ENCODE measurements around the gene ATXN7L1. TPM values are rescaled to one million over a fixed set of nuclear protein-coding genes. Genes with fewer than 3 reads are reported as not detected.

ATXN7L1 gene
- total and polyA plus RNA-seq, 8 donors = 2.3 to 9.3 (median 5.0) TPM

DNA sequence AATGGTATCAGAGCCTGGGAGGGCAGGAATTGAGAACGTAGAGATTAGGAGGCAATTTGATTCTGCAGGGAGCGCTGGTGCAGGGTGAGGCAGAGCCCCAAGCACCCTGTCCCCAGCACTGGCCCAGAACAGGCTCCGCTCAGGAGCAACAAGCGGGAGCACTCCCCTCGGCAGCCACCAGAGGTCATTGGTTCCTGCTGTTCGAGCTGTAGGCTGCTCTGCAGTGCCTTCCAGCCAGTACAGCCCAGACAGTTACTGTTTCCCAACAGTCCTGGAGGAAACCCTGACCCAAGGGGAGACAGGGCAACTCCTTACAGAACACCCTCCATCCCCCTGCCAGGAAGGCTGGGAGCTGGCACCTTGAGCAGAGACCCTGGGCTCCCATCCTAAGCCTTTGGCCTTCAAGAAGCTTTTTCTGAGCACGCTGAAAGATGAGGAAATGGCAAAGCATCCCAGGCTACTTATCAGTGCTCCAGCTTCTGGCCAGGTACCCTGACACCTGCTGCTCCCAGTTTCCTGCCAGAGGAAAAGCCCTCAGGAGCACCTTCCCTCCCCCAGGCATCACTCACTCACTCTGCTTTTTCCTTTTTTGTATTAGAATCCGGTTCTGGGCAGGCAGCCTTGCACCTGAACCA, 223.9 kb downstream of the ATXN7L1 start:
- Histone ChIP-seq H3K27me3 (no peaks in the 10 kb centered on the region), H3K36me3 (no peaks in the 10 kb centered on the region), H3K9me3 (no peaks in the 10 kb centered on the region), H3K4me3 (no peak overlapping the region), H3K27ac (no peak overlapping the region), H3K4me1 (peaks cover 0 to 30% (median 0%) of the 10 kb centered on the region in 3 donors)
- FAIRE-seq = no peak
- intact Hi-C loops (cut with DNase I) = loop anchor here in 1 of 3 donors (10.0 kb wide), 2 partner anchors 92 to 352 kb away; no protein-coding TSS in a partner anchor
- peak; percentile 85 to 91 (median 88) for ATAC-seq
- WGBS, 2 donors = 33% methylated on average over 8 of the region's 8 CpGs
- TF ChIP-seq, protein P1, sequence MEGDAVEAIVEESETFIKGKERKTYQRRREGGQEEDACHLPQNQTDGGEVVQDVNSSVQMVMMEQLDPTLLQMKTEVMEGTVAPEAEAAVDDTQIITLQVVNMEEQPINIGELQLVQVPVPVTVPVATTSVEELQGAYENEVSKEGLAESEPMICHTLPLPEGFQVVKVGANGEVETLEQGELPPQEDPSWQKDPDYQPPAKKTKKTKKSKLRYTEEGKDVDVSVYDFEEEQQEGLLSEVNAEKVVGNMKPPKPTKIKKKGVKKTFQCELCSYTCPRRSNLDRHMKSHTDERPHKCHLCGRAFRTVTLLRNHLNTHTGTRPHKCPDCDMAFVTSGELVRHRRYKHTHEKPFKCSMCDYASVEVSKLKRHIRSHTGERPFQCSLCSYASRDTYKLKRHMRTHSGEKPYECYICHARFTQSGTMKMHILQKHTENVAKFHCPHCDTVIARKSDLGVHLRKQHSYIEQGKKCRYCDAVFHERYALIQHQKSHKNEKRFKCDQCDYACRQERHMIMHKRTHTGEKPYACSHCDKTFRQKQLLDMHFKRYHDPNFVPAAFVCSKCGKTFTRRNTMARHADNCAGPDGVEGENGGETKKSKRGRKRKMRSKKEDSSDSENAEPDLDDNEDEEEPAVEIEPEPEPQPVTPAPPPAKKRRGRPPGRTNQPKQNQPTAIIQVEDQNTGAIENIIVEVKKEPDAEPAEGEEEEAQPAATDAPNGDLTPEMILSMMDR (IDR thresholded peaks at IDR 0.05) = peak; percentile 59 to 89 (median 79)
- DNase-seq = peak; percentile 64 to 90 (median 82)

DNA sequence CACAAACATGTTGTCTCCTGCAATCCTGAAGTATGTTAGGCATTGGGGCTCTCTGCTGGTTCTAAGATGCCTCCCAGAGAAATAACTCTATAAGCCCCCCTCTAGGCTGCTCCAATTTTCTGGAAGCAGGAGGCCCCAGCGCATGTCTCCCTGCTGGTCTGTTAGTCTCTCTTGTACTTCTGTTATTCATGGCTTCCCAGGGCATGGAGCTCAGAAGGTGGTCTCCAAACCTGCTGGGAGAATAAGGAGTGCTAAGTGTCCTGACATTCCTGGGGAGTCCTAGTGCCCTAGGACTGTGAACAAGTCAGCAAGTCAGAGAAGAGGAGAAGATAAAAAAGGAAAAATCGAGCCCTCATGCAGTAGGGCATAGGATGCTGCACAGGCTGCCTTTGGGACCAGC, 224.6 kb downstream of the ATXN7L1 start:
- Histone ChIP-seq H3K27ac (no peak overlapping the region), H3K4me3 (no peak overlapping the region), H3K9me3 (no peaks in the 10 kb centered on the region), H3K36me3 (no peaks in the 10 kb centered on the region), H3K27me3 (no peaks in the 10 kb centered on the region), H3K4me1 (peaks cover 0 to 30% (median 0%) of the 10 kb centered on the region in 3 donors)
- no peak for ATAC-seq
- FAIRE-seq = no peak
- 98 to 100% methylated on average over 2 of the region's 2 CpGs for WGBS, 2 donors
- intact Hi-C loops (cut with DNase I) = loop anchor here in 1 of 3 donors (10.0 kb wide), 2 partner anchors 93 to 353 kb away; no protein-coding TSS in a partner anchor
- TF ChIP-seq, protein P1 (IDR thresholded peaks at IDR 0.05) = no peak
- no peak for DNase-seq

DNA sequence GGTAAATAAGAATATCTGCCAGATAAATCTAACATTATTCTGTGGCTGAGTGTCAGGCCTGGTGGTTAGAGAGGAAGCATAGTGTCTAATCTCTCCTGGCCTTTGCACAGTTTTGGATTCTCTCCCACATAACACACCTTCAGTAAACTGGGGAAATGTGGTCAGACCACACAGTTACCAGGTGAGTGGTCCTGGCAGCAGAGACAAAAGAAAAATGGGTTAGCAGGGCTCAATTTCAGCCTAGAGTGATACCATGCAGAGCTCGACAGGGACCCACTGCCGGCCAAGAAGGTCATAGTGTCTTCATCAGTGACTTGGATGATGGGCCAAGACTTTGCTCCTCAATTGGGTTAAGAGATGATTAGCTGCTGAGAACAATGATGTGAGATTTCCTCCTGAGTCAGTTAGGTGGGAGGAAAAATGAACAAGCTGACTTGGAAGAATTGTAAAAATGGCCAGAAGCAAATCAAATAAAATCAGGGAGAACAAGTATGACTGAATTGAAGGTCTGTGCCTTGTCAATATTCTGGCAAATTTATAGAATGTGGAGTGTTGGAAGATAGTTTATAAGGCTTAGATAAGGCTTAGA, 225.9 kb downstream of the ATXN7L1 start:
- TF ChIP-seq, protein P1 (IDR thresholded peaks at IDR 0.05) = no peak
- intact Hi-C loops (cut with DNase I) = loop anchor here in 1 of 3 donors (10.0 kb wide), 2 partner anchors 94 to 354 kb away; no protein-coding TSS in a partner anchor
- WGBS, 2 donors = 91 to 93% methylated on average over 2 of the region's 2 CpGs
- no peak for ATAC-seq
- H3K9me3 ChIP-seq = no peaks in the 10 kb centered on the region
- H3K27ac ChIP-seq = no peak overlapping the region
- no peaks in the 10 kb centered on the region for H3K36me3 ChIP-seq
- H3K4me1 ChIP-seq = peaks cover 0 to 24% (median 0%) of the 10 kb centered on the region in 3 donors
- FAIRE-seq = no peak
- H3K4me3 ChIP-seq = no peak overlapping the region
- H3K27me3 ChIP-seq = no peaks in the 10 kb centered on the region
- no peak for DNase-seq

DNA sequence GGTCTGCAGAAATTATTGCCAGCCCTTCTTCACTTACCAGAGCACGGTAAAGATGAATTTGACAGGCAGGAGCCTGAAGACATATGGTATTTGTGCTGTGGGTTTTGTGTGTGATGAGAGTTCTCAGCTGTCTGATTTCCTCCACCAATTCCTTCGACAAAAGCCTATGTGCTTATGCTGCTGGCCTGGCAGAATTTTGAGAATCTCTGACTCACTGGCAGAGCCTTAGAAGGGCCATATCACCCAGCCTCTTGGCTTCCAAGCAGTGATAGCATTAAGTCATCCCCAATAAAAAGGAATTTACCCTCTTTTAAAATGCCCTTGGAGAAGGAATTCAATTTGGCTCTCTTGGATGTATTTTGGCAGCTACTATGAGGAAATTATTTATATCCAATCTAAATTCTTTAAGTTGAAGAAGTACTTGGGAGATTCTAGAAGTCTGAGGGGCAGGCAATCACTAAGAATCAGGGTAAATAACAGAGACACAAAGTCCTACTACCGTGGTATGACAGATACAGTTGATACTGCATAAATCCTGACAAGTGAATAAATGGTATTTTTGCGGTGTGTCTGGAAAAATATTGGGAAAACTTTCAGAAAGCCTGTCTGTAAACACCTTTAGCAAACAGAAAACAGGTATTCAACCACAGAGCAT, 226.5 kb downstream of the ATXN7L1 start:
- 86 to 90% methylated on average over 4 of the region's 4 CpGs for WGBS, 2 donors
- H3K9me3 ChIP-seq = no peaks in the 10 kb centered on the region
- intact Hi-C loops (cut with DNase I) = loop anchor here in 1 of 3 donors (10.0 kb wide), 2 partner anchors 95 to 355 kb away; no protein-coding TSS in a partner anchor
- no peak for FAIRE-seq
- DNase-seq = no peak
- no peak overlapping the region for H3K4me3 ChIP-seq
- ATAC-seq = no peak
- H3K27ac ChIP-seq = no peak overlapping the region
- H3K4me1 ChIP-seq = peaks cover 0 to 19% (median 0%) of the 10 kb centered on the region in 3 donors
- no peaks in the 10 kb centered on the region for H3K36me3 ChIP-seq
- TF ChIP-seq, protein P1 (IDR thresholded peaks at IDR 0.05) = no peak
- H3K27me3 ChIP-seq = no peaks in the 10 kb centered on the region
